ENCODE results near the gene CYP8B1. TPM values are rescaled to one million over a fixed set of nuclear protein-coding genes. Genes with fewer than 3 reads are reported as not detected.

The CYP8B1 gene
- total RNA-seq, 1 experiment from 2014 or later: not detected

DNA sequence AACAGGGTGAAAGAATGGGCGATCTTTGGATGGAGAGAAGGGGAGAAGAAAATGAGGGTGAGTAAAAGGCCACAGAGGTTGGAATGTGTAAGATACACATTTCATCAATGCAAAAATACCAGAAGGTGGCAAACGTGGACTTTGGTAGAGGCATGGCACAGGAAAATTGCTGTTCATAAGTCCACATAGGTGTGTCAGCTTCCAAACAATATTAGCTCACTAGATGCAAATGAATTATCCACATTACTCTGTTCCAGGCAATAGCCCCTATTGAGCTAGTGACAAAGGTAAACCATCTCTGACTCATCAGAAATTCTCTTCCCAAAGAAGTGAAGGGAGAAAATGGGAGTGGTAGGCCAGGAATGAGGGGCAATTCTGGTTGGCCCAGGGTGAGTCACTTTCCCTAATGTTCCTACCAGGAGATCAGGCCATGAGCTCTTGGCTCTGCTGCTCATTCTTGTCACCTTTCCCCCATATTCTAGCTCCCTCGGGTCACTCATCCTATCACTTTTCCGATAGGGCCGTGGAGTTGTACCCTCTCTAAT is 46.5 kb downstream of the CYP8B1 start:
- no peak for DNase-seq (ENCODE audit: extremely low read depth, low read depth)

DNA sequence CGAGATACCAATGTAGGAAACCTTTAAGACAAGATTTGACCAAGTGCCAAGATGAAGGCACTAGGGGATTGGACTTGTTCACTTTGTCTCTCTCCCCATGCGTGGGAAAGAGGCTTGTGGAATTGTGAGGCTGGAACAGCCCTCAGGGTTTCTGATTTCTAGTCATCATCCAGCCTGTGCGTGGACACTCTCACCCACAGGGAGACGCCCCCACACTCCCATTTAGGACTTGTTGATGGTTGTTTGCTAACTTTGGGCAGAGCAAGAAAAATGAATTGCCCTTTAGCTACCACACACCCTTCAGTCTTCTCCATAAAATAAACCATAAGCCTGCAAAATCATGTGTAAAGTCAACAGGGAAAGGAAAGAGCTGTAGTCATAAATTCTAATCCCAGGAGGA is 48.0 kb downstream of the CYP8B1 start:
- DNase-seq (ENCODE audit: extremely low read depth, low read depth): no peak

DNA sequence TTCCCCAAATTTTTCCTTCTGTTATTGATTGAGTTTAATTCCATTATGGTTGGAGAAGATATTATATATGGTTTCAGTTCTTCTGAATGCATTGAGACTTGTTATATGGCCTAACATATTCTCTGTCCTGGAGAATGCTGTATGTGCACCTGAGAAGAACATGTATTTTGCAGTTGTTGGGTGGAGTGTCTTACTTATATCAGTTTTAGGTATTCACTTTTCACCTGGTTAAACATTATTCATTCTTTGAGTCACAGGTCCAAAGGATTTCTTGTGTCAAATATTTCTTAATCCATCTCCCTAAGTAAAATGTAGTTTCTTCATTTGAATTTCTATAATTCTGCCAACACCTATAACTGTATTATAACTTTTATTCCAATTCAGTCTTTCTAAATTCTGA is 48.7 kb downstream of the CYP8B1 start:
- DNase-seq (ENCODE audit: extremely low read depth, low read depth): no peak

DNA sequence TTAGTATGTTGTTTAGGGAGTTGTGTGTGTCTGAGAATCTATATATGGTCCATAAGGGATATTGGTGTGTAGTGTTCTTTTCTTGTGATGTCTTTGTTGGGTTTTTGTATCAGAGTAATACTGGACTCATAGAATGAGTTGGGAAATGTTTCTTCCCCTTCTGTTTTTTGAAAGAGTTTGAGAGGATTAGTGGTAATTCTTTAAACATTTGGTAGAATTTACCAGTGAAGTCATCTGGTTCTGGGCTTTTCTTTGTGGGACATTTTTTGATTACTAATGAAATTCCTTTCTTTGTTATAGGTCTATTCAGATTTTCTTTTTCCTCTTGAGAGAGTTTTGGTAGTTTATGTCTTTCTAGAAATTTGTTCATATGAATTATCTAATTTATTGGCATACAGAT is 49.5 kb downstream of the CYP8B1 start:
- no peak for DNase-seq (ENCODE audit: extremely low read depth, low read depth)

DNA sequence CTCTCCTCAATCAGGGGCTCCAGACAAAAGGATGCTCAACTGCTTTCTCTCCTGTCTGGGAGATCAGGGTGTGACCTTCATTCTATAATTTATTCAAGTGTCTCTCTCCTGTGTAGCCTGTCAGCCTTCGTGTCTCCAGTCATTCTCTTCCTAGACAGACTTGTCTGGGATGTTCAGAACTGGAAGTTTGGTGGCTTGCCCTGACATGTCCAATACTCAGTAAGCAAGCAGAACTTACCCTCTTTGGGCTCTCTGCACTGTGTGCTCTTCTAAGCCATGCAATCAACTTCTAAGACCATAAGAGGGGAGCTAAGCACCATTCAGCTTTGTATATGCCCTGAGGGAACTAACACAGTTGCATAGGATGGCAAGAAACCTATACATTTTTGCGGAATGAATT is 52.3 kb downstream of the CYP8B1 start:
- no peak for DNase-seq (ENCODE audit: extremely low read depth, low read depth)

DNA sequence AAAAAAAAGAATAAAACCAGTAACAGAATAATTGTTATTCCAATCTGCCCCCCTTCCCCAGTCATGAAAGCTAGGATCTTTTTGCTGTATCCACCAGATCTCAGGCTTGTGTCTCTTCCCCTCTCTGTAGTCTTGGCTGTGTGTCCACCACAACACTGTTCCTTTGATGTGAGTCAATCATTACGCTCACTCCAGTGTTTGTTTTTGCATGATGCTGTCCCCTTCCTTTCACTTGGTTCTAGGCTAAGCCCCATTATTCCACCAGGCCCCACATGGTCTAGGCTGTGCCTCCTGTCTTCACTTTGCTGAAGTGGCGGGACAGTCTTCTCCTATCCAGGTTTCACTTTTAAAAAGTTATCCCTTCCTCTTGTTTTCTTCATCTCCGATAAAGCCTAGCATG is 52.9 kb downstream of the CYP8B1 start:
- DNase-seq (ENCODE audit: extremely low read depth, low read depth): no peak

Other genes starting within 250 kb of the CYP8B1 start
- 1.5 TPM in 2 replicates for gene ZBTB47, start 222.2 kb downstream of the CYP8B1 start, total RNA-seq (2014; rRNA removed; shearing (Covaris generic))
- not detected in 2 replicates for gene KLHL40, start 190.3 kb downstream of the CYP8B1 start, total RNA-seq (2014; rRNA removed; shearing (Covaris generic))
- not detected in 2 replicates for gene HHATL, start 173.1 kb downstream of the CYP8B1 start, total RNA-seq (2014; rRNA removed; shearing (Covaris generic))
- gene CCDC13, start 102.6 kb downstream of the CYP8B1 start, total RNA-seq (2014; rRNA removed; shearing (Covaris generic)): 0.87 and 2.8 TPM in 2 replicates
- gene HIGD1A, start 71.4 kb downstream of the CYP8B1 start, total RNA-seq (2014; rRNA removed; shearing (Covaris generic)): 121 and 123 TPM in 2 replicates
- gene ACKR2, start 66.4 kb downstream of the CYP8B1 start, total RNA-seq (2014; rRNA removed; shearing (Covaris generic)): not detected in 2 replicates
- gene ZNF662, start 30.3 kb upstream of the CYP8B1 start, total RNA-seq (2014; rRNA removed; shearing (Covaris generic)): not detected in 2 replicates
- gene GASK1A, start 103.4 kb upstream of the CYP8B1 start, total RNA-seq (2014; rRNA removed; shearing (Covaris generic)): not detected in 2 replicates
- gene POMGNT2, start 230.2 kb upstream of the CYP8B1 start, total RNA-seq (2014; rRNA removed; shearing (Covaris generic)): 7.1 and 7.8 TPM in 2 replicates